ENCODE results near the gene CEACAM5.

CEACAM5 gene

DNA sequence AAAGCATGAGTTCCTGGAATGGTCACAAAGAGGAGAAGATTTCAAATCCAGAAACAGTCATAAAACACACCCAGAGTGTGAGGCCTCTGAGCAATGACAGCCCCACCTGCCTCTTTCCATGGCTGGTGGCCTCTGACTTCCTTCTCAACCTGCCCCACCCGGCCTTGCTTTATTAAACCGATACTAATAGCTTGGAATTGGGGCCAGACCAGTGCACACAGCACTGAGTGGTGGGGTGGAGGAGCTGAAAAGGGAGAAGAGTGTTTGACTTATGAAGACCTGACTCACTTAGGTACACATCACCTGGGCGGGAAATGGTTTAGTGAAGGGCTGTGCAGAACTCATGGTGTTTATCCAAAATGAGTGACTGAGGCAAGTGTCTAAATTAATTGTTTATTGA lies 26.2 kb downstream of the CEACAM5 start:
- TF ChIP-seq, protein P1, sequence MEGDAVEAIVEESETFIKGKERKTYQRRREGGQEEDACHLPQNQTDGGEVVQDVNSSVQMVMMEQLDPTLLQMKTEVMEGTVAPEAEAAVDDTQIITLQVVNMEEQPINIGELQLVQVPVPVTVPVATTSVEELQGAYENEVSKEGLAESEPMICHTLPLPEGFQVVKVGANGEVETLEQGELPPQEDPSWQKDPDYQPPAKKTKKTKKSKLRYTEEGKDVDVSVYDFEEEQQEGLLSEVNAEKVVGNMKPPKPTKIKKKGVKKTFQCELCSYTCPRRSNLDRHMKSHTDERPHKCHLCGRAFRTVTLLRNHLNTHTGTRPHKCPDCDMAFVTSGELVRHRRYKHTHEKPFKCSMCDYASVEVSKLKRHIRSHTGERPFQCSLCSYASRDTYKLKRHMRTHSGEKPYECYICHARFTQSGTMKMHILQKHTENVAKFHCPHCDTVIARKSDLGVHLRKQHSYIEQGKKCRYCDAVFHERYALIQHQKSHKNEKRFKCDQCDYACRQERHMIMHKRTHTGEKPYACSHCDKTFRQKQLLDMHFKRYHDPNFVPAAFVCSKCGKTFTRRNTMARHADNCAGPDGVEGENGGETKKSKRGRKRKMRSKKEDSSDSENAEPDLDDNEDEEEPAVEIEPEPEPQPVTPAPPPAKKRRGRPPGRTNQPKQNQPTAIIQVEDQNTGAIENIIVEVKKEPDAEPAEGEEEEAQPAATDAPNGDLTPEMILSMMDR (IDR thresholded peaks at IDR 0.05), result no peak

DNA sequence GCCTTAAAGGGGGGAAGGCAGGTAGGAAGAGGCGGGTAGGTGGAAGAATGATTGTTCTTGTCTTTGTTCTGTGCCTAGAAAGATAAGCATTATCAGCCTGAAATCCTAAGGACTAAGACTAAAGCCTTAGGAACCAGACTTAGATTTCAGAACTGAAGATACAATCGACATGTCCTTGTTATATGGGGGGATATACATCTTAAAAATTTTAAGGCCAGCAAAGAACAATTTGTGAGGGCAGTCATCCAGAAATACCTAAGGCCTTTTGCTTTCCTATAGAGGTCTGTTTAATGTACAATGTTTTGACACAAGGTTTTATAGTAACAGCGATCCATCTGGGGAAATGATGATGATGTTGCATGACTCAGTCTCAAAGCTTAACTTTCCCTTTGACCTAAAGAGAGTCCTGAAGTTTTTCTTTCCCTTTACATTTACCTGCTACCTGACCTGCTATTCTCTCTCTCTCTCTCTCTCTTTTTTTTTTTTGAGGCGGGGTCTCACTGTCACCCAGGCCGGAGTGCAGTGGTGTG lies 26.7 kb downstream of the CEACAM5 start:
- TF ChIP-seq, protein P1 (IDR thresholded peaks at IDR 0.05), result no peak

DNA sequence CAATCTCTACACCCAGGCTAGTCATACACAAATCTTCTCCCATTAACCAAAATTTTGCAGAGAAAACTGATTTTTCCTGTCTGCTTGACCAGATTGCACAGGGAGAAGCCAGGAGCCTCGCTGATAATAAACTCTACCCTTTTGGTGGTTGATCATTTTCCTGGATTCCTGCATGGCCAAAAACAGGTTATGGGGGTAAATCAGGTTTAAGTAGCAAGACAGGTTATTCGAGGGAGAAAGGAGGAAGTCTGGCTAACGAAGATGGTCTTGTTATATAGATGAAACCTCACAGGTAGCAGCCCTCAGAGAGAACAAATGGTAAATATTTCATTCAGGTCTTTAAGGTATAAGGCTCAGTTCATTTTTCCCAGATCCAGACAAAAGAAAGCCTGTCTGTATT lies 30.9 kb downstream of the CEACAM5 start:
- TF ChIP-seq, protein P1 (IDR thresholded peaks at IDR 0.05), result no peak

DNA sequence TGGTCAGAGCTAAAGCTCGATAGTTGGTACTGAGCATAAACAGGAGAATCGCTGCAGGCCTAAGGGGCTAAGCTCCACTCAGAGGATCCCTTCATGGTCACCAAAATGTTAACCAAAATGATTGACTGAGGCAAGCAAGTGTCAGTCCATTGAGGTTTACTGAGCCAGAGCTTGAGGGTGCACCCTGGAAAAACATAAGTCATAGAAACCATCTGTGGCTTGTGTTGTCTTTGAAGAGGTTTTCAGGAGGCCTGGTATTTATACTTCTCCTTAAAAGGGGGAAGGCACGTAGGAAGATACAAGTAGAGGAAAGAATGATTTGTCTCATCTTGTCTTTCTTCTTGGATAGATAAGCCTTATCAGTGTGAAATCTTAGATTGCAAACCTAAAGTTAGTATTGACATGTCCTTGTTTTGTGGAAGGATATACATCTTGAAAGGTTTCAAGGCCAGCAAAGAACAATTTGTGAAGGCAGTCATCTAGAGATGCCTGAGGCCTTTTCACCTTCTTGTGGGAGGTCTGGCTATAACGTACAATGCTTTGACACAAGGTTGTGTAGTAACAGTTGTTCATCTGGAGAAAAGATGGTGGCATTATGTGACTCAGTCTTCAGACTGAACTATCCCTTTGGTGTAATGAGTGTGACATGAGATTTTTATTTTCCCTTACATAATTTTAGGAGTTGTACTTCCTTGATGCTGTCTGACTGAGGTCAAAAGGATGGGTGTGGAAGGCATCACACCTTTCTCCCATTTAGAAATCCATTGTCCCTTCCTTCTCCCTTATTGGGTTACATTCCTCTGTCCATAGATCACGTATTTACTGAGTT lies 32.2 kb downstream of the CEACAM5 start:
- TF ChIP-seq, protein P1 (IDR thresholded peaks at IDR 0.05), result no peak

DNA sequence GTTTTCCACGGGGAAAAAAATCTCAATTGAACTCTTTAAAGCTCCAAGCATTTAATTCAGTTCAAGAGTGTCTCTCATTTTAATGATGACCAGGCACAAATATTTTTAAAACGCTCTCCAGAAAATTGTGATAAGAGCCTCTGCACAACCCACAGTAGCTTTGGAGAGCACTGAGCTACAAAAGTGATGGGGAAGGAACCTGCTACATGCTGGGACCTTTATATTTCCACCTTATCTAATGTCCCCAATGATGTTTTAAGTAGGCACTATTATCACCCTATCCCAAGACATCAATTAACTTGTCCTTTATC lies 32.8 kb downstream of the CEACAM5 start:
- TF ChIP-seq, protein P1 (IDR thresholded peaks at IDR 0.05), result no peak

DNA sequence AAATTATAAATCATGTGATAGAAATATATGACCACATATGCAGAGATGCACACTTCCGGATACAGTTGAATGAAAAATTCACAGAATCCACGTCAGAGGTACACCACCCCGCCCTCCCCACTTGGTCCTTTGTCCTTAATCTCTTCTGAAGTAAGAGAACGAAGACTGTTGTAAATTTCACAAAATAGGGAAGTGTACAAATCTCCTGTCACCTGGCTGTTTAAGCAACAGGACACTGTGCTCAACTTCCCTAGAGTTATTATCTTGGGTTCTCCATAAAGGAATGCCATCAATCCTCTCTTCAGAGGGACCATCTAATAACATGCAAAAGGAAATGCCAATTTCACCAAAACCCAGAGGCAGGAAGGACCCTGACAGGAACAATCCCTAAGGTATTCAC lies 36.4 kb downstream of the CEACAM5 start:
- TF ChIP-seq, protein P1 (IDR thresholded peaks at IDR 0.05), result no peak

DNA sequence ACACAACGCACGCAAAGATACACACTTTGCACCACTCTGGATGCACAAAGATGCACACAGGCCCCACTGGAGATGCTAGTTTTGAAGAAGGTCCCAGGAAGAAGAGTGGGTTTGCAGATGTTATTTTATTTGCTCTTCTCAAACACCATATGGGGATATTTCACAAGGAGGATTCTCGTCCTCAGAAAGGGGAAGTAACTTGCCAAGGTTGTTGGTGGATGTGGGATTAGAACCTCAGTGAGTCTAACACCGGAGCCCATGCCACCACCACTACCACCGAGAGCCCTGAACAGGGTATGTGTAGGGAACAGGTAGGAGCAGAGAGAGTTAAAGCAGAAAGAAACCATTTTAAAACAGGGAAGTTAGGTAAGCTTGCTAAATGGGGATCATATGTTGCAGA lies 37.3 kb downstream of the CEACAM5 start:
- TF ChIP-seq, protein P1 (IDR thresholded peaks at IDR 0.05), result no peak
